Measurements from ENCODE around the gene FAM117A.

The FAM117A gene, protein sequence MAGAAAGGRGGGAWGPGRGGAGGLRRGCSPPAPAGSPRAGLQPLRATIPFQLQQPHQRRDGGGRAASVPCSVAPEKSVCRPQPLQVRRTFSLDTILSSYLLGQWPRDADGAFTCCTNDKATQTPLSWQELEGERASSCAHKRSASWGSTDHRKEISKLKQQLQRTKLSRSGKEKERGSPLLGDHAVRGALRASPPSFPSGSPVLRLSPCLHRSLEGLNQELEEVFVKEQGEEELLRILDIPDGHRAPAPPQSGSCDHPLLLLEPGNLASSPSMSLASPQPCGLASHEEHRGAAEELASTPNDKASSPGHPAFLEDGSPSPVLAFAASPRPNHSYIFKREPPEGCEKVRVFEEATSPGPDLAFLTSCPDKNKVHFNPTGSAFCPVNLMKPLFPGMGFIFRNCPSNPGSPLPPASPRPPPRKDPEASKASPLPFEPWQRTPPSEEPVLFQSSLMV

DNA sequence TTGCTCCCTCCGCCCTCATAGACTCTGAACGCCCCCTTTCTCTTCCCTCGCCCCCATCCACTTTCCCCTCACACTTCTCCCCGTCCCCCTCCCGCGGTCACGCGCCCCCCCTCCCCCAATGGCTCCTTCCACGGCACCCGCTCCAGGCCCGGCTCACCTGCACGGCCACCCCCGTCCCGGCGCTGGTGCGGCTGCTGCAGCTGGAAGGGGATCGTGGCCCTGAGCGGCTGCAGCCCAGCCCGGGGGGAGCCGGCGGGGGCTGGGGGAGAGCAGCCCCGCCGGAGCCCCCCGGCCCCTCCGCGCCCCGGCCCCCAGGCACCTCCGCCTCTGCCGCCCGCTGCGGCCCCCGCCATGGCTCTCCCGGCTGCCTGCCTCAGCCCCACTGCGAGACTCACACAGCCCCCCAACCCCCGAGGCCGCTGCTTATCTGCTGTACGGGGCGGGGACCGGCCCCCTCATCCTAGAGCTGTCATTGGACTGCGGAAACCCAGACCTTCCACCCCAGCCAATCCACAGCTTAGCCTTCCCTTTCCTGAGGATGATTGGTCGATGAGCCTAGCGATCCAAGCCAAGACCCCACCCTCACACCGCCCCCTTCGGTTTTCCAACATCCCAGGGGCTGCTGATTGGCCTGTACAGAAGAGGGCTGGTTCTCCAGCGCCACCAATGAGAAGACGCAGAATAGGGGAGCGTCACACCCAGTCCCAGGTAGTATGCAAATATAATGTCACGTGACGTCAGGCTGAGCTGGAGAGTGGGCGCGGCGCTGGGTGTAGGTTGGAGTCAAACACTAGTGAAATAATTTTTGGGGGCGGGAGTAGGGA is at the start of gene FAM117A:
FAM117A (minus strand) TSS at position 397 of the 824 bp plus-strand sequence; CDS start at position 353, 44 bp downstream.
- DNase-seq: peak; percentile 98

DNA sequence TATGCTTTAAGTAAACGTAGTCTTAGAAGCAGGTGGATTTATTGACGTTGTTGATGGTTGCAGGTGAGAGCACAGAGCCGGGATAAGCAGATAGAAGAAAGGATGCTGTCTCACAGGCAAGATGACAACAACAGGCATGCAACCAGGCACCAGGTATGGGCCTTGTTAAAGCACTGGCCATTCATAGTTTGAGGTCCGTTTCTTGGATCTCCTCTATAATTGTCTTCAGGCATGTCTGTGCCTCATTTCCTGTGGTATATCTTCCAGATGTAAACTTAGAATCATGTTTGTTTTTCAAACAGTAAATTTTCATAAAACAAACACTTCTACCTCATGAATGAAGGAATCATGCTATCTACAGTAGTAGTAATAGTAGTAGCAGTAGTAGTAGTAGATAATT is 45.1 kb upstream of the FAM117A start:
- DNase-seq: no peak

DNA sequence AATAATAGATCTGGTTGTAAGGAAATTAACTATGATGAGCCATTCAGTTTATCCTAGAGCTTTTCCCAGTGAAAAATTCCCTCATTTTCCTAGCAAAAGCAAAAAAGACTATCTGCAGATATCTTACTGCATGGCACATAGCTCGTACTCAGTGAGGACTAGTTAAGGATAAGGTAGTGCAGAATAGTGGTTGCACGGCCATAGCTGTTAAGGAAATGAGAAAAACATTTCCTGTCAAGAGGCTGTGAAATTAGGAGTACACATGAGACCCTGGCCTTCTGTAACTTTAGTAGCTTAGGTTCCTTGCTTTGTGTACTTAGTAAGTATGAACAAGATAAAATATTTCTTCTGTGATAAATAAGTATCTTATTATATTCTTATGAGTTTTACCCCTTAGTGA is 34.8 kb upstream of the FAM117A start:
- DNase-seq: no peak

DNA sequence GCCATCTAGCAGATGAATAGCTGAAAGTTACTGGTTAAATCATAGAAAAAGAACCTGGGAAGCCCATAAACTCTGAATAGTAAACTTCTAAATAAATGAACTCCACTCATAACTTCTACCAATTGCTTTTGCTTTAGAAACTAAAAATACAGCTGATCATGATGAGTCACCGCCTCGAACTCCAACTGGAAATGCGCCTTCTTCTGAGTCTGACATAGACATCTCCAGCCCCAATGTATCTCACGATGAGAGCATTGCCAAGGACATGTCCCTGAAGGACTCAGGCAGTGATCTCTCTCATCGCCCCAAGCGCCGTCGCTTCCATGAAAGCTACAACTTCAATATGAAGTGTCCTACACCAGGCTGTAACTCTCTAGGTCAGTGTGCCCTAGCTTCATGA is 34.3 kb upstream of the FAM117A start:
- no peak for DNase-seq

DNA sequence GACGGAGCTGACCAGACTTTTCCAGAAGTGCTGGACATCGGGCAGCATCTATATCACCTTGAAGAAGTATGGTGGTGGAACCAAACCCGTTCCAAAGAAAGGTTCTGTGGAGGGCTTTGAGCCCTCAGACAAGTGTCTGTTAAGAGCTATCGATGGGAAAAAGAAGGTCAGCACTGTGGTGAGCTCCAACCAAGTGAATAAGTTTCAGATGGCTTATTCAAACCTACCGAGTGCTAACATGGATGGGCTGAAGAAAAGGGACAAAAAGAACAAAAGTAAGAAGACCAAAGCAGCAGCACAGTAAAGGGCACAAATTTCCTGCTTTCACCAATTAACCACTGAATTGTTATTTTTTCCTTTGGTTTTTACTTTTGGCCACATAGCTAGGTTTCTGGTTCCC is 31.4 kb upstream of the FAM117A start:
- no peak for DNase-seq

DNA sequence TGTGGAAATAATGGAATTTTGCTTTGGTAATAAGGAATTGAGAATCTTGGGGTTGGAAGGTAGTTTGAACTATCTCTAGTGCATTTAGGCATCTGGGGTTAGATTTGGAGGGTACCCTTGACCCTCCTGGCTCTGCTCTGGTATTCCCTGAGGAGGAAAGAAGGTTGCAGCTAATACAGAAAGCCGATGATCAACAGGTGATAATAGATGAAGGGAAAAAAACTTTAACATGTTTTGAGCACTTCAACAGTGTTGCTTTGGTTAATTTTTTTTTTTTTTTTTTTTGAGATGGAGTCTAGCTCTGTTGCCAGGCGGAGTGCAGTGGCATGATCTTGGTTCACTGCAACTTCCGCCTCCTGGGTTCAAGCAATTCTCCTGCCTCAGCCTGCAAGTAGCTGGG is 29.4 kb upstream of the FAM117A start:
- DNase-seq: no peak

DNA sequence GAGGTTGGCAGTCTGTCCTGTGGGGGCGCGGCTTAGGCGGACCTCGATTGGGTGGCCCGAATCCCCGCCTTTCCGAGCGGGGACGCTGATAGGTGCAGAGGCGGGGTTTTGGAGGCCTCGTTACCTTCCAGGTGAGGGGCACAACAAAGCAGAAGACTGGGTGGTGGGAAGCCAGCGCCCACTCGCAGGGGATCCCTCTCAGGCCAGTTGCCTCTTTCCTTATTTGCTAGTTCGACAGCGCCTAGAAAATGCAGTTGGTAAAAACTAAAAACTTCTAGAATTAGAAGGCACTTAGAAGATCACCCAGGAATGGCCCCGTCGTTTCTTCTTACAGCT is 25.3 kb upstream of the FAM117A start:
- DNase-seq: no peak

DNA sequence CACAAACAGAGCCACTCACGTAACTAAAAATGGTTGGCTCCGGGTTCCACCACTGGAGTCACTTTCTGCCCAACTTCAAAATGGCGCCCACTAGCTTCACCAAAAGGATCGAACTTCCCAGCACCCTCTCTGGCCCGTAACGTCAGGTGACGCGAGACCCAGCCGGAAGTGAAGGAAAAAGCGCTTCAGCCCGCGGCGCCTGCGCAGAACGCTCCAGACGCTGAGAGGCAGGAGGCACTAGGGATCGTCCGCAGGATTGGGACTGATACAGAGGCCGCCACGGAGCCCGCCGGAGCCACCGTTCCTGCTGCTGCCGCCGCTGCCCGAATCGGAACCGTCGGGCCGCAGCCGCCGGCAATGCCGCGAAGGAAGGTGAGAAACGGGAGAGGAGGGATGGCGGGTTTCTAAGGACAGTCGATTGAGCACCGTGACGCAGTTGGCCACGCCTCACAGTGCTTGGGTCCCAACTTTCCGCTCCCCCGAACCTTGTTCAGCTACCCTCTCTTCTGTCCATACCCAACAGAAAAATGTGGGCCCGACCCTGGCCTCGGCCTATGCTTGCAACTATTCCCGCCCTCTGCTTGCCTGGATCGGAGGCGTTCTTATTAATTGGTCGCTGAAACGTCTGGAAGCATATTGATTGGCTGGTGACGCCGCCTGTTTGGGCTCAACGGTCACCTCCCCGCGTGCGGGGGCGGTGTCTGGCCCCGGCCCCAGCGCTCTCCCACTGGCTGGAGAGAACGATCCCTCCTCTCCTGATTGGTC is 24.7 kb upstream of the FAM117A start, which contains the start of gene KAT7:
KAT7 (plus strand) TSS at position 204 of the 765 bp plus-strand sequence; CDS start at position 358, 154 bp downstream.
- DNase-seq: peak; percentile 100

DNA sequence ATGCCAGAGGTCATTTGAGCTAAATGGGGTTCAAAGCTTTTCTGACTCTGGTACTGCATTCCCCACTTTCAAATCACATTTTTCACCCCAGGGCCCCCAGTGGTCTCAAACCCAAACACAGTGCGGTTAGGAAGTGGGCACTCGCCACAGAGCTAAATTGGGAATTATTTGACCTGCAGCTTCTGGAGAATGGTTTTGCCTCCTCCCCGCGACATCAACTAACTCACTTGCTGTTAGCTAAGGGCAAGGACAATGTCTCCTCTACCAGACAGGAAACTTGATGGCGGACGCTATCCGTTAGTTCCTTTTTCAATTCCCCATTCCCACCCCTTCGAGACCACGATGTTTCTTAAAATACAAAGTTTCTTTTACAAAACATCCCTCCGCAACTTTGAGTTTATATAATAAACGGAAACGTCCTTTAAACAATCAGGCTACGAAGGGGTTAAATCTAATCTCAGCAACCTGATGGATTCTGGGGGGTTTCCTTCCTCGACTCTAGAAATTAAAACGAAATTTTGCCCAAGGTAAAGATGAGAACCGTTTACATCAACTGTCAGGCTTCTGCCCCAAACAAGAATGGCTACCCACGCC is 24.1 kb upstream of the FAM117A start:
- DNase-seq: peak; percentile 52

DNA sequence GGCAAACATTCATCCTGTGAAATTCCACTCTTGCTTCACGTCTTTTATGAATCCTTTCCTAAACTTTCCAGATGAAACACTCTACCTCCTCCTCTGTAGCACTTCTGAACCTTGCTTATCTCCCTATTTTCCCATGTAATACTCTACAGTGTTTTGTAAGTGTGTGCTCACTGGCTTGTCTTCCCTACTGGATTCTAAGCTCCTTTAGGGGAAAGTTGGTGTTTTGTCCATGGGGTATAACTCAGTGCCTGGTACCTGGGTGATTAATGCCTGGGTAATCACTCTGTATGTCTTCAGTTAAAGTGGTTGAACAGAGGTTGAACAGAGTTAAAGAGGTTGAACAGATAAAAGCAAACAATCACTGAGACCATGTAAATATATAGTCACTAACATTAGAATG is 20.7 kb upstream of the FAM117A start:
- DNase-seq: no peak

DNA sequence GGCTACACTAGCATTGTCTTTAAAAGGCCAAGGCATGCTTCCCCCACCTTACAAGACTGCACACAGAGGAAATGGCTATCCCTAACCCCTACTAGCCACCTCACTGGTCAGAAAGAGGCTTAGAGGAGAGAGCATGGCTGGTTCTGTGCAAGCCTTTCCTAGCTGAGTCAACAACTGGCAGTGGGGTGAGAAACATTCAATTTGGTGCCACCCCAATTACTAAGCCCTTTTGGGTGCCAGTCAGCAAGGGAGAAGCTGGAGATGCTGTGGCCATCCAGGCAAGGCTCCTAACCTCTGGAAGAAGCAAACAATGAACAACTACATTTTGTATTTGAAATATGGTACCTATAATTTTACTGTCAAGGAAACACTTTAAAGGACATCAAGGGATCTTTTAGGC is 19.9 kb upstream of the FAM117A start:
- no peak for DNase-seq

DNA sequence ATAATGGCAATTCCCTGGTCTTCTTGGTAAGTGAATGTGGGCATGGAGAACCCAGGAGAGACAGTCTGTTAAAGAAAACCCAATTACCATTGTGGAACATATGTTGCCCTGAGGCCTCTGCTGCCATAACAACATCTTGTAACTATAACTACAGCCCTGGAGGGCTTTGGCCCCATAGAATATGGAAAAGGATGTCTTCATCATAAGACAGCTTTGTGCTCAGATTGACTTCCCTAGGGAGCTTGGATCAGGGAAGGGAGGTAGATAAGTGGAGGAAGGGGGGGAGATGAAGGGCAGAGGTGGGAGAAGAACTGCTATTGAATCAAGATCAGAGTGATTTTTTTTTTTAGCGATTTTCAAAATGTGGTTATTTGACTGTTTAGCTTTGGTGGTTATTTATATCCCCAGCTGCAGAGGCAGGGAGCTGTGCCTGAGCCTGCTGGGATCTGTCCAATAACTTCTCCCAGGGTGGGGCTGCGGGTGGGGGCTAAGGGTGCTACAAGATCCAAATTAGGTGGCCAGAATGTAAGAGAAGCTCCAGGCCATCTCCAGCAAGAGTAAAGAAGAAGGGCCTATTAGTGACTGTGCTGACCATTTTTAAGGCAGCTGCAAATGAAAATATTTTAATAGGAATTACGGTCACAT is 19.3 kb upstream of the FAM117A start:
- peak; percentile 41 for DNase-seq

DNA sequence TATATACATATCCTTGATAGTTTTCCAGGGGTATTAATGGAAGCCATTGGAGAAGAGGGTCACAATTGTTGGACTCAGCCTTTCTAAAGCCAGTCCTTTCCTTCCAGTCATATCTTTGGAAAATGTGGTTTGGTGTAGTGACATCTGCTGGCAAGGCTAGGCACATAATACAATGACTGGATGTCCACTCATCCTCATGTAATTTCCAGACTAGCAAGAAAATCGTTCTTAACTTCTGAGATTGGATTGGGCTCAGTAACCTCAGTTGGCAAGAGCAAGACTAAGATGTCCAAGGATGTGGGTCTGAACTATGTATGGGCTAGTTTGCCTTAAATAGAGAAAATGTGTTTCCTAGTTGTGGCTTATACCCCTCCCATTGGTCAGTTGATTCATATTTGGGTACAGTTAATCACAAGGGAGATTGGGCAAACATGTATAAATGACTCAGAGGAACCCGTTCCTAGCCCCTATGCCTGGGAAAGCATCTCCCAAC is 15.9 kb upstream of the FAM117A start:
- peak; percentile 48 for DNase-seq

DNA sequence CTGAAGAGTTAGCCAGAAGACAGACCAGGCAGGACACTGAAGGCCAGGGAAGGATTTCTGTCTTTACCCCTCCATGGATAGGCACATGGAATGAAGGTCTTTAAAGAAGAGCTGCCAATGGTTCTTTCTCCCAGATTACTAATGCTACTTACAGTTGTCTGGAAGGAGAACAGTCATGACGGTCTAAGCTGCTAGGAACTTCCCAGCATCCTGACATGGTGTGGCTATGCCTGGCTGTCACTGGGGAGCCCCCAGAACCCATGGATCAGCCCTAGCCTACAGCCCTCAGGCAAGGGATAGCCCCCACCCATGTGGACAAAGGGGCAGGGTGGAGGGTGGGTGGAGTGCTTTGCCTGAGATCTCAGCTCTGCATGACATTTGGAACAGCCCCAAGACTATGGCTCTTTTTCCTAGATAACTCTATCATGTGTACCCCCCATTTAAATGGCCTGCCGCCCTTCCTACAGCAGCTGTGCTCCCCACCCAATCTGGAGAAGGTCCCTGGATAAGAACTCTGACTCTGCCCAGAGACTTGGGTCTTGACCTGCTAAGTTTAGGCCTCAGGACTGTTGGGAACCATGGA is 15.3 kb upstream of the FAM117A start:
- DNase-seq: no peak

DNA sequence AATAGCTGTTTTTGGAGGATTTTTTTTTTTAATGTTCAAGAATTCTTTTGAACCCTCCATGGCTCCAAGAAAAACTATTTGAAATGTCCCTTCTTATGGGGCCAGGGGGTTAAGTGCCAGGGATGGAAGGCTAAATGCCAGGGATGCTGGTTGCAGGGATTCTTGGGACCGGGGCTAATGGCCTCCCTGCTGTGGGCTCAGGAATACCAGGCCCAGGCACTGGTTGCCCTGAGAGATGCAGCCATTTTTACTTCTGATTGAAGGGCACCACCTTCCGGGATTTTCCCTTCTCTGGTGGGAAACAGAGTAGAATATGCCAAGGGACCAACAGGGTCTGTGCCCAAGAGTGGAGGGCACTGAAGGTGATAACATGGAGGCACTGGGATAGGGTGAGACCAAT is 13.6 kb upstream of the FAM117A start:
- no peak for DNase-seq

DNA sequence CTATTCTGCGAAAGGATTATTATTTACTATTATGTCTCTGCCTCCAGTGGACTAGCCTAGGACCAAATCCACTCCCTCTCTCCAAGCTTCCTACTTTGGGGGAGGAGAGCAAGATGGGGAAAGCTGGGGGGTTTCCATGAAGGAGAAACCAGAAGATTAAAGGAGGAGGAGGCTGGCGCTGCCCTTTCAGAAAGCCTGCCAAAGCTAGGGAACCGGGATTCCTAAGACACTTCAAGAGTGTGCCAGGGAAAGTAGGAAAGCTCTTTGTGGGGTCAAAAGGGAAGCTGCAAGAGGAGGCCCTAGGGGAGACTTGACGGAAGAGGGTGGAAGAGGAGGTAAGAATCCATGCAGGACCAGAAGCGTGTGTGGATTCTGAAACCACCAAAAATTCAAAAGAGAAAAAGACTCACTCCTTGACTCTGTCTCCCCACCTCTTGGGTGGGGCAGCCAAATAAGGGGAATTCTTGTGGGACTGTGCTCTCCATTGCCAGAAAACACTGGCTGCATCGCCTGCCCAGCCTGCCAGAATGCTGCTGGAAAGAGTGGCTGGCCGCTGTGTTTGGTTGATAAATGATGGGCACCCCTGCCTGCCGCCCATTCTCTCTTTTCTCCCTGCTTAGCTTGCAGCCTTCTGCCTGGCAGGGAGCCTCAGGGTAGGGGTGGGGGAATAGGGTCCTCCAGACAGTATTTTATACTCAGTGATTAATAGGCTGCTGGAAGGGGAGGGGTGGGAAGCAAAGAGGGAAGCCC is 12.8 kb upstream of the FAM117A start:
- peak; percentile 47 for DNase-seq

DNA sequence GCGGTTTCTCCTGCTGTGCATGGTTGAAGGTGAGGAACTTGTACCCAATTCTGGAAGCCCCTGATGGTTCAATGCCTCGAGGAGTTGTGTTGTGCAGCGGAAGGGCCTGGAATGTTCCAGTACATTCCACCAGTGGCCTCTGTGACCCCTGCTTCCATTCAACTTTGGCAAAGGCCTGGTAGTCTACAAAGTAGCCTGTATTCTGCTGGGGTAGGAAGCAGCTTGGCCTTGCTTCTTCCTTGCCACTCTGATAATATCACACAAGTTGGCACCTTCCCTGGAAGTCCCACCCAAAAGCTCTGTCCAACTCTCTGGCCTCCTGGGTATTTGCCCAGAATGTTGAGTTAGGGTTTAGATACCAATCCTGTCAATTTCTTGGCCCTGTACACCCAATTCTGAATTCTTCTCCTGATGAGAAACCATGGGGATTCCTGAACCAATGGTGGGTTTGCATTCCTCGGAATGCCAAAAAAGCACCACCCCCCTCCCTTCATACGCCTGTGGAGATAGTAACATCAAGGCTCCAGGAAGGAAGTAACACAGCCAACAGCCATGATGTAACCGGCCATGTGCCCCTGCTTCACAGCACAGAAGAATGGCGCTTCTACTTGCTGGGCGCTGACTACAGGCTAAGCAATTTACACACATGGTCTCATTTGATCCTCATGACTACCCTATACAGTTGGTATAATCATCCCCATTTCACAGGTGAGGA is 11.8 kb upstream of the FAM117A start:
- no peak for DNase-seq

DNA sequence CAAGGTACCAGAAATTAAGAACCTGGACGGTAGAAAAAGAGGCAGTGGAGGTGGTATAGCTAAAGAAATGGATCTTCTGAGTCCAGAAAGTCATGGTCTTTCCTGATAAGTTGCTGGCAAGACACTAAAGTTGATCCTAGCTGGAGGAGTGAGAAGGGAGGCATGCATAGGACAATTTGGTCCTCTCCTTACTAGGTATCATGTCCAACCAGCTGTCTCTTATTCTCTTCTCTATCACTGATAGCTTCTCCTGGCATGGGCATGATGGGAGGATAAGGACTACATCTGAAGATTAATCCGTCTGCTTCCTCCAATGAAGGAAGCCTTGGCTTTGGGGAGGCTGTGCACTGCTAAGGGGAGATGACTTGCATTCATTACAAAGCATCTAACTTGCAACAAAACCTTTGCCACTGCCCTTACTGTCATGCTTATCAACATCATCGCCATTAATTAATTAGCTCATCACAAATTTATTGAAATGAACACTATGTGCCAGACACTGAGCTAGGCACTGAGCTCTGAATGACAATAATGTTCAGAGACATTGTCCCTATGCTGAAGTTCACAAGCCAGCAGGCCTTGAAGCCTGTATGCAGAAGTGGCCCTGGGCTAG is 3.1 kb upstream of the FAM117A start:
- no peak for DNase-seq

DNA sequence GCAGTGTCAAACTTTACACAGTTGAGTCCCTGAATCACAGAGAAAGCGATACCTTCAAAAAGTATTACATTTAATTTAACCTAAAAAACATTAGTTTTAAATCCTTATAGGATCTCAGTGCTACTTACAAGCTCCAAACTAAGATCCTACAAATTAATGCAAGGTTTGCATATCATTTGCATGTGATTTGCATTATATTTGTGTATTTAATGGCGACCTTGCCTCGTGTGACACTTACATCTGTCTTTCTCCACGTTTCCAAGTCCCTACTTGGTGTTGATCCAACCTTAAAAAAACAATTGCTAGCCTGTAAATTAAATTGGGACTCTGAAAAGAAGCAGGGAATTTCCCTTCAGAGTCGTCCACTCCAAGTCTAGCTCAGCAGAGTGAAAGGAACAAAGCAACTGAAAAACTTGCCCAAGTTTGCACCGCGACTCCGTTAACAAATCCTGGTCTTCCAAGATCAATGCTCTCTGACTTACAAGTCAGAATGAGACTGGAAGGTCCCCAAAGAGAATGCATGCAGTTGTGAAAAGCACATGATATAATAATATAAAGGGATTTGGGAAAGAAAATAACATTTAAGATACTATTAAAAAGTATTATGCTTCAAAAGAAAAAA is 739 bp upstream of the FAM117A start:
- DNase-seq: no peak
